Breast epithelium (tissue), 3 donors: ENCODE measurements around the gene LORICRIN.

Source experiments
- POLR2A ChIP-seq: fragments of 450-650 bp; IDR thresholded peaks from one replicate; pipeline ENCODE4 v1.6.1; 2016; ENCODE audit warnings: antibody characterized with exemption, mild to moderate bottlenecking, moderate library complexity
- POLR2AphosphoS5 ChIP-seq, 3 donors: sonication (generic); formaldehyde crosslinking; IDR thresholded peaks; one replicate each; pipeline ENCODE4 v1.6.1; 2017; ENCODE audit warnings: antibody characterized with exemption in 3 of 3
- TF ChIP-seq, protein P1 (sequence below), 3 donors: fragments of 450-650 bp; IDR thresholded peaks; one replicate each; pipeline ENCODE4 v1.5.1; 2016 to 2017; ENCODE audit warnings: antibody characterized with exemption in 3 of 3, mild to moderate bottlenecking in 3 of 3, moderate library complexity in 3 of 3

DNA sequence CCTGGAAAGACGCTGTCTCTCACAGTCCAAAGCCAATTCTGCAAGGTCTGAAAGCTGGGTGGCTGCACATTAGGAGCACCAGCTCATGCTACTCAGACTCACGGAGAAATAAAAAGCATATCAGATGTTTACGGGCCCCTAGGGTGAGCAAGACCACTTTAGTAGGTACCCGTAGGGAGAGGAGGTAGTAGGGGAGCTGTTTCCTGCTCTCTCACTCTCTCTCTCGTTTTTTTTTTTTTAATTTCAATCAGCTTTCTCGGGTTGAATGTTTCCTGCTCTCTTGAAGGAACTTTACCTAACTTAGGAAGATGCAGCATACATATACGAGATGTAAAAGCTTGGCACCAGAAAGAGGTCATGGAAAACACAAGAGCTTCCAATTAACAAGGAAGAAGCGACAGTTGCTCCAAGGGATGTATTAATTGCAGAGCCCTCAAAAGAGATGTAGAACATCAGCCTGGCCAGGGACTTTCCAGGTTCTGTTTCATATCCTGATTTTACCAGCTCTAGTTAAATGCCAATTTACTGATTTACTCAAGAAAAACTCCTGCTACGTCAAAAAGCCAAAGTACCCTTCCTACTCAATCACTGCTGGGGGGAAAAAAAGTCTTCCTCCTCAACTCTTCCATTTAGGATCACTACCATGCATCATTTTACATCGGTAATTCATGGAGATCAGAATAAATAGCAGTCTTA lies 3.1 kb downstream of the LORICRIN start:
- TF ChIP-seq, protein P1, sequence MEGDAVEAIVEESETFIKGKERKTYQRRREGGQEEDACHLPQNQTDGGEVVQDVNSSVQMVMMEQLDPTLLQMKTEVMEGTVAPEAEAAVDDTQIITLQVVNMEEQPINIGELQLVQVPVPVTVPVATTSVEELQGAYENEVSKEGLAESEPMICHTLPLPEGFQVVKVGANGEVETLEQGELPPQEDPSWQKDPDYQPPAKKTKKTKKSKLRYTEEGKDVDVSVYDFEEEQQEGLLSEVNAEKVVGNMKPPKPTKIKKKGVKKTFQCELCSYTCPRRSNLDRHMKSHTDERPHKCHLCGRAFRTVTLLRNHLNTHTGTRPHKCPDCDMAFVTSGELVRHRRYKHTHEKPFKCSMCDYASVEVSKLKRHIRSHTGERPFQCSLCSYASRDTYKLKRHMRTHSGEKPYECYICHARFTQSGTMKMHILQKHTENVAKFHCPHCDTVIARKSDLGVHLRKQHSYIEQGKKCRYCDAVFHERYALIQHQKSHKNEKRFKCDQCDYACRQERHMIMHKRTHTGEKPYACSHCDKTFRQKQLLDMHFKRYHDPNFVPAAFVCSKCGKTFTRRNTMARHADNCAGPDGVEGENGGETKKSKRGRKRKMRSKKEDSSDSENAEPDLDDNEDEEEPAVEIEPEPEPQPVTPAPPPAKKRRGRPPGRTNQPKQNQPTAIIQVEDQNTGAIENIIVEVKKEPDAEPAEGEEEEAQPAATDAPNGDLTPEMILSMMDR (IDR thresholded peaks at IDR 0.05) = no peak
- no peak for TF ChIP-seq POLR2AphosphoS5 (IDR thresholded peaks at IDR 0.05)
- no peak for TF ChIP-seq POLR2A
